Measurements from ENCODE around the gene PKN1. TPM values are rescaled to one million over a fixed set of nuclear protein-coding genes. Genes with fewer than 3 reads are reported as not detected.
"Not testable (repeated sequence)": the region's sequence is repeated elsewhere in the genome, so short reads cannot be mapped to it uniquely, and the experiment has no call there.

PKN1 gene
- total RNA-seq, 4 donors from 2014 or later: 13.2 to 30.9 (median 16.4) TPM

GRCh38 chr19:14502334-14503092 is 69.4 kb downstream of the PKN1 start:
- H3K4me3 ChIP-seq (ENCODE audit: low read depth, poor library complexity, severe bottlenecking): no peak overlapping the region
- intact Hi-C loops (cut with DNase I; ENCODE audit: low total_unique reads): no loop called here
- DNase-seq (ENCODE audit: low spot score in 2 of 2): no peak
- TF ChIP-seq CTCF (IDR thresholded peaks at IDR 0.05) (no peak), POLR2A (IDR thresholded peaks at IDR 0.05) (no peak)
- 73 to 74% methylated on average over 11 of the region's 11 CpGs for WGBS, 2 donors

- intact Hi-C loops (cut with DNase I; ENCODE audit: low total_unique reads): no loop called here
- TF ChIP-seq POLR2A (IDR thresholded peaks at IDR 0.05) (no peak), CTCF (IDR thresholded peaks at IDR 0.05) (no peak)
- no peak overlapping the region for H3K4me3 ChIP-seq (ENCODE audit: low read depth, poor library complexity, severe bottlenecking)
- 74 to 75% methylated on average over 1 of the region's 1 CpG for WGBS, 2 donors
- no peak for DNase-seq (ENCODE audit: low spot score in 2 of 2)
Observed at GRCh38 chr19:14503285-14503684, 70.2 kb downstream of the PKN1 start.

DNA sequence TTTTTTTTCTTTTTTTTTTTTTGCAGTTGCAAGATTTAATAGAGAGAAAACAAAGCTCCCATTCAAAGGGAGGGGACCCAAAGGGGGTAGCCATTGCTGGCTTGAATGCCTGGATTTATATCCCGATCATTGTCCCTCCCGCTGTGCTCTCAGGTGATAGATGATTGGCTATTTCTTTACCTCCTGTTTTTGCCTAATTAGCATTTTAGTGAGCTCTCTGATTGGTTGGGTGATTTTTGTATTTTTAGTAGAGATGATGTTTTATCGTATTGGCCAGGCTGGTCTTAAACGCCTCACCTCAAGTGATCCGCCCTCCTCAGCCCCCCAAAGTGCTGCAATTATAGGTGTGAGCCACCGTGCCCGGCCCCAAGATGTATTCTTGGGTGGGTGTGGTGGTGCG is 71.5 kb downstream of the PKN1 start:
- DNase-seq (ENCODE audit: low spot score in 2 of 2); intact Hi-C loops (cut with DNase I; ENCODE audit: low total_unique reads); H3K4me3 ChIP-seq (ENCODE audit: low read depth, poor library complexity, severe bottlenecking): not testable (repeated sequence)
- 89 to 91% methylated on average over 8 of the region's 8 CpGs for WGBS, 2 donors

GRCh38 chr19:14505488-14506239 is 72.6 kb downstream of the PKN1 start:
- H3K4me3 ChIP-seq (ENCODE audit: low read depth, poor library complexity, severe bottlenecking): no peak overlapping the region
- peak; percentile 54 to 90 for DNase-seq (ENCODE audit: low spot score in 2 of 2)
- intact Hi-C loops (cut with DNase I; ENCODE audit: low total_unique reads): no loop called here
- TF ChIP-seq CTCF (IDR thresholded peaks at IDR 0.05): no peak
- no peak for TF ChIP-seq POLR2A (IDR thresholded peaks at IDR 0.05)
- 28 to 38% methylated on average over 19 of the region's 19 CpGs for WGBS, 2 donors

DNA sequence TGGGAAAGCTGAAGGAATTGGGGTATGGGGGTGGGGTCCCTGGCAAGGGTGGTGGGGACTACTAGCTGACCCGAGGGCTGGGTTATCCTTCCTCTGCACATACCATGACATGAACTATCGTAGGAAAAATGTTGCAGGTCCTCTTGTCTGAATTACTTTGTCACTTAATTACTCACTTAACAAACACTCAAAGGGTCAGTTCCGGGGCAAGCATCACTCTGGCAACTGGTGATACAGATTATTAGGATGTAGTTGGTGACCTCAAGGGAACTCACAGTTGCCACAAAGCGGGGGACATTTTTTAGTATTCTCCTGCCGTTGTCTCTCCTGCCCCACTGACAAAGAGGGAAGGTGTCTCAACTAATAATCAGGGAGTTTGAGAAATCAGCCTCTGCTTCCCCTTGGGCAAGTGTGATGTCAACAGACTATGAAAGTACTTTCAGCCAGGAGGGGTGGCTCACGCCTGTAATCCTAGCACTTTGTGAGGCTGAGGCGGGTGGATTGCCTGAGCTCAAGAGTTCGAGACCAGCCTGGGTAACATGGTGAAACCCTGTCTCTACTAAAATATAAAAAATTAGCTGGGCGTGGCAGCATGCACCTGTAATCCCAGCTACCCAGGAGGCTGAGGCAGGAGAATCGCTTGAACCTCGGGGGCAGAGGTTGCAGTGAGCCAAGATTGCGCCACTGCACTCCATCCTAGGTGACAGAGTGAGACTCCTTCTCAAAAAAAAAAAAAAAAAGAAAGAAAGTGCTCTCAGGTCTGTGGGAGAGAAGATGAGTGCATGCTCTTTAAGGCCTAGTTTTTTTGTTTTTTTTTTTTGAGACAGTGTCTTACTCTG is 74.8 kb downstream of the PKN1 start:
- H3K4me3 ChIP-seq (ENCODE audit: low read depth, poor library complexity, severe bottlenecking): no peak overlapping the region
- TF ChIP-seq POLR2A (IDR thresholded peaks at IDR 0.05) (no peak), CTCF (IDR thresholded peaks at IDR 0.05) (no peak)
- intact Hi-C loops (cut with DNase I; ENCODE audit: low total_unique reads): no loop called here
- 59 to 64% methylated on average over 12 of the region's 12 CpGs for WGBS, 2 donors
- no peak for DNase-seq (ENCODE audit: low spot score in 2 of 2)
